Measurements from ENCODE around the gene ATP1A3. TPM values are rescaled to one million over a fixed set of nuclear protein-coding genes. Genes with fewer than 3 reads are reported as not detected.
"Not testable (repeated sequence)": the region's sequence is repeated elsewhere in the genome, so short reads cannot be mapped to it uniquely, and the experiment has no call there.

ATP1A3 gene
- total RNA-seq, 3 donors from 2014 or later: not detected

DNA sequence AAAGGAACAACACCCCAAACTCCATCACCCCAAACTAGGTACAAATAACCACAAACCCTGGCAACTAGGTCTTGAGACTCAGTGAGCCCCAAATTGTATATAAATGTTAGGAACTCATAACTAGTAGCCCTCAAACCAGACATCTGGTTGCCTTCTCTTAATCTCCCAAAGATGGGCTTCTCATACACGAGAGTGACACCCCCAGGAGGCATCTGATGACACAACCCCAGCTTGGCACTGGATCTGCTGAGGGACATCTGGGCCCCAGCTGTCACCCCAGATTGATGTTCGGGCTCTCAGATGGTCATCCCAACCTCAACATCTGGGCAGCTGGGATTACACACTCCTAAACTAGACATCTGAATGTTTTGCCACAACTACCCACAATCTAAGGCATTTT, 49.7 kb downstream of the ATP1A3 start:
- TF ChIP-seq POLR2A (IDR thresholded peaks at IDR 0.05) (no peak), POLR2AphosphoS5 (IDR thresholded peaks at IDR 0.05) (no peak)
- TF ChIP-seq, protein P1, sequence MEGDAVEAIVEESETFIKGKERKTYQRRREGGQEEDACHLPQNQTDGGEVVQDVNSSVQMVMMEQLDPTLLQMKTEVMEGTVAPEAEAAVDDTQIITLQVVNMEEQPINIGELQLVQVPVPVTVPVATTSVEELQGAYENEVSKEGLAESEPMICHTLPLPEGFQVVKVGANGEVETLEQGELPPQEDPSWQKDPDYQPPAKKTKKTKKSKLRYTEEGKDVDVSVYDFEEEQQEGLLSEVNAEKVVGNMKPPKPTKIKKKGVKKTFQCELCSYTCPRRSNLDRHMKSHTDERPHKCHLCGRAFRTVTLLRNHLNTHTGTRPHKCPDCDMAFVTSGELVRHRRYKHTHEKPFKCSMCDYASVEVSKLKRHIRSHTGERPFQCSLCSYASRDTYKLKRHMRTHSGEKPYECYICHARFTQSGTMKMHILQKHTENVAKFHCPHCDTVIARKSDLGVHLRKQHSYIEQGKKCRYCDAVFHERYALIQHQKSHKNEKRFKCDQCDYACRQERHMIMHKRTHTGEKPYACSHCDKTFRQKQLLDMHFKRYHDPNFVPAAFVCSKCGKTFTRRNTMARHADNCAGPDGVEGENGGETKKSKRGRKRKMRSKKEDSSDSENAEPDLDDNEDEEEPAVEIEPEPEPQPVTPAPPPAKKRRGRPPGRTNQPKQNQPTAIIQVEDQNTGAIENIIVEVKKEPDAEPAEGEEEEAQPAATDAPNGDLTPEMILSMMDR (IDR thresholded peaks at IDR 0.05): no peak
- H3K9me3 ChIP-seq: no peaks in the 10 kb centered on the region
- peaks cover 0 to 5% of the 10 kb centered on the region in 2 donors for H3K4me1 ChIP-seq
- peaks cover 0 to 12% of the 10 kb centered on the region in 2 donors for H3K27me3 ChIP-seq
- no peaks in the 10 kb centered on the region for H3K36me3 ChIP-seq
- no peak for DNase-seq (ENCODE audit: low spot score in 2 of 2)
- no peak overlapping the region for H3K4me3 ChIP-seq
- H3K27ac ChIP-seq: no peak overlapping the region
- intact Hi-C loops (cut with DNase I; ENCODE audit: low total_unique reads): no loop called here

DNA sequence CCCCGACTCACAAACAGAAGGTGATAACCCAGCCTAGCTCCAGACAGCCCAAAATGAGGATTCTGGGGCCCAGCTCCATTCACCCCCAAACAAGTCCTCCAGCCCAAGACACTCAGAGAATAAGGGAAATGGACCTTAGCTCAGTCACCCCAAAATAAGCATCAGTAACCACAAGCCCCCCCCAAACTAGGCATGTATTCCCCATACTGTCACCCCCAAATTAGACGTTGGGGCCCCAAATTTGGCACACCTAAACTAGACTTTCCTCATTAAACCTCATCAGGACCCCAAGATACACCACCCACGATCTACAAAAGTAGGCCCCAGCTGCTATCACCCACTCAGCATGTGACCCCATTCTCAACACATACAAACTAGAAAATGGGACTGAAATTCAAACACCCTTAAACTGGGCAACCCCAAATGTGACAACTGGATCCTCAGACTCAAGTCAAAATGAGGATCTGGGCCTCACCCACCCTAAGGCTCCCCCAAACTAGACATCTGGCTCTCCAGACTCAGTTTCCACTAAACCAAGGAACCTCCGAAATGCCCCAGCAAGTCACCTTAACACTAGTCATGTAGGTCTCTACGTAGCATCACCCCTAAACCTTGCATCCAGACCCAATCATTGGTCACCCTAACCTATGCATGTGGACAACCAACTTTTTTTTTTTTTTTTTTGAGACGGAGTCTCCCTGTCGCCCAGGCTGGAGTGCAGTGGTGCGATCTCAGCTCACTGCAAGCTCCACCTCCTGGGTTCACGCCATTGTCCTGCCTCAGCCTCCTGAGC, 52.4 kb downstream of the ATP1A3 start:
- Histone ChIP-seq H3K4me1 (peaks cover 0 to 5% of the 10 kb centered on the region in 2 donors), H3K36me3 (no peaks in the 10 kb centered on the region), H3K9me3 (no peaks in the 10 kb centered on the region), H3K4me3 (no peak overlapping the region), H3K27ac (no peak overlapping the region), H3K27me3 (peaks cover 0 to 21% of the 10 kb centered on the region in 2 donors)
- intact Hi-C loops (cut with DNase I; ENCODE audit: low total_unique reads): no loop called here
- DNase-seq (ENCODE audit: low spot score in 2 of 2): no peak
- TF ChIP-seq POLR2AphosphoS5 (IDR thresholded peaks at IDR 0.05) (no peak), POLR2A (IDR thresholded peaks at IDR 0.05) (no peak)
- TF ChIP-seq, protein P1 (IDR thresholded peaks at IDR 0.05): no peak

DNA sequence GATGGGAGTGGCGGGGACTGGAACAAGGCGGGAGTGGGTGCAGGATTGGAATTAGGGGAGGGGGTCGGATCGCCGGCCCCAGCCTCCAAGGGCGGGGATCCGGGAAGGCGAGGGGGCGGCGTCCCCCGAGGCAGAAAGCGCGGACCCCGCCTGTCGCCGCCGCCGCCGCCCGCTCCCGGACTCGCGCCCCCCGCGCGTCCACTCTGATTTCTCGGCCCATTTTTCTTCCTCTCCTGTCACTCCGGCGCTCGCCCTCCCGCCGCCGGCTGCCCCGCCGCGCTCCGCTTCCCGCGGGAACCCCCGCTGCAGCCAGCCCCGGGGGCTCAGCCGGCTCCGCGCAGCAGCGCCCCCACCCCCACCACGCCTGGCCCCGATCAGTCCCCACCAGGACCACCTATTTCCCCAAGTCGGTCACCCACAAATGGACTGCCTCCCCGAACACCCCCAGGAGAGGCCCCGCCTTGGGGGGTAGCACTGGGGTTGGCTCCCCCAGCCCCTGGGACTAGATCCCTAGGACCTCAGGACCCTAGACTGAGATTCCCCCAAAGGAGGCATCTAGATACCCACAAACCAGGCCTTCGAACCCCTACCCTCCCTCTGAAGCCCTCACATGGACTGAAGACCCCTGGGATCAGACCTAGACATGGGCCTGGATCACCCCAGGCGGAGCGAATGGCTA, 53.2 kb downstream of the ATP1A3 start:
- Histone ChIP-seq H3K27ac (no peak overlapping the region), H3K27me3 (peaks cover 1 to 27% of the 10 kb centered on the region in 2 donors), H3K4me3 (peak overlapping the region; percentile 32 to 66 (median 64)), H3K9me3 (no peaks in the 10 kb centered on the region), H3K4me1 (peaks cover 0 to 5% of the 10 kb centered on the region in 2 donors), H3K36me3 (no peaks in the 10 kb centered on the region)
- intact Hi-C loops (cut with DNase I; ENCODE audit: low total_unique reads): no loop called here
- DNase-seq (ENCODE audit: low spot score in 2 of 2): no peak
- TF ChIP-seq POLR2A (IDR thresholded peaks at IDR 0.05): no peak
- TF ChIP-seq, protein P1 (IDR thresholded peaks at IDR 0.05): no peak
- TF ChIP-seq POLR2AphosphoS5 (IDR thresholded peaks at IDR 0.05): no peak

DNA sequence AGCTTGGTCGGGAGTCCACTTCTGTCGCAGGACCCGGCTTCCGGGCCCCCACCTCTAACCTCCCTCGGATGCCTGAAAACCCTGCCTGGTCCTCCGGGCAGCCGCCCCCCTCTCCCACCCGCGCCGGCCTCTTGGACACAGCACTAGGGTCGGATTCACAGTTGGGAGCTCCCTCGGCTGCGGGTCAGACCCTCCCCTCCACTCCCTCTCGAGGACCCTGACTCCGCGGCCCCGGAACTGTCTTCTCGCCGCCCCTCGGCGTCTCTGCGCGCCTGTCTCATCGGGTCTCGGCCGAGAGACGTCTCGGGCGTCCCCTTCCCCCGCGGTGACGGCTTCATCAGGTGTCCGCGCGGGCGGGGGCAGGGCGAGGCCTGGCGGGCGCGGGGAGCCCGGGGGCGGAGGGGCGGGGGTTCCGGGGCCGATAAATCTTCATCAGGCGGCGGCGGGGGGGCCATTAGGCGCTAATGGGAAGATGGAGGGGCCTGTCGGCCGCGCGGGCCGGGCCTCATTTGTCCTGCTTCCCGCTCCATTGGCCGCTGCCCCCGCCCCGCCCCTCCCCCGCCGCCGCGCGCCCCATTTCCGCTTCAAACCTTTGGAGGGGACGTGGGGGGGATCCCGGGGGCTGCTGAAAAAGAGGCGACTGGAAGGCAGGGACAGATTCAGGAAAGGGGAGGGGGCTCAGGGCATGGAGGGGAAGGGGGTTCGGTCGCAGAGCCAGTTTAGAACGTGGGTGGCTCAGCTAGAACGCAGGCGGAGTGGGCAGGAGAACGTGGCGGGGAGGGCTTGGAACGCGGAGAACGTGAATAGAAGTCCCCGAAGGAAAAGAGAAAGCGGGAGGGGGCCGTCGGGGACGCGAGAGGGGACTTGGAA, 53.9 kb downstream of the ATP1A3 start:
- Histone ChIP-seq H3K4me1 (peaks cover 0 to 5% of the 10 kb centered on the region in 2 donors), H3K4me3 (peak overlapping the region; percentile 32 to 66 (median 64)), H3K36me3 (no peaks in the 10 kb centered on the region), H3K27me3 (peaks cover 2 to 35% of the 10 kb centered on the region in 2 donors), H3K9me3 (no peaks in the 10 kb centered on the region), H3K27ac (no peak overlapping the region)
- TF ChIP-seq, protein P1 (IDR thresholded peaks at IDR 0.05): no peak
- TF ChIP-seq POLR2AphosphoS5 (IDR thresholded peaks at IDR 0.05) (no peak), POLR2A (IDR thresholded peaks at IDR 0.05) (no peak)
- intact Hi-C loops (cut with DNase I; ENCODE audit: low total_unique reads): no loop called here
- no peak for DNase-seq (ENCODE audit: low spot score in 2 of 2)

DNA sequence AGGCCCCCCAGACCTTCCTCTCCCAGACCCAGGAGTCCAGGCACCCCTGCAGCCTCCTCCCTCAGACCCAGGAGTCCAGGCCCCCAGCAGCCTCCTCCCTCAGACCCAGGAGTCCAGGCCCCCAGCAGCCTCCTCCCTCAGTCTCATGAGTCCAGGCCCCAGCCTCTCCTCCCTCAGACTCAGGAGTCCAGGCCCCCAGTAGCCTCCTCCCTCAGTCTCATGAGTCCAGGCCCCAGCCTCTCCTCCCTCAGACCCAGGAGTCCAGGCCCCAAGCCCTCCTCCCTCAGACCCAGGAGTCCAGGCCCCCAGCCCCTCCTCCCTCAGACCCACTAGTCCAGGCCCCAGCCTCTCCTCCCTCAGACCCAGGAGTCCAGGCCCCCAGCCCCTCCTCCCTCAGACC, 54.8 kb downstream of the ATP1A3 start:
- DNase-seq (ENCODE audit: low spot score in 2 of 2); H3K9me3 ChIP-seq; H3K36me3 ChIP-seq; H3K4me3 ChIP-seq; H3K4me1 ChIP-seq; intact Hi-C loops (cut with DNase I; ENCODE audit: low total_unique reads); H3K27ac ChIP-seq: not testable (repeated sequence)
- H3K27me3 ChIP-seq: peaks cover 2 to 36% of the 10 kb centered on the region in 2 donors
